Renal pelvis (tissue), 4 donors: ENCODE measurements around the gene BICD1. TPM values are rescaled to one million over a fixed set of nuclear protein-coding genes. Genes with fewer than 3 reads are reported as not detected.
"Not testable (repeated sequence)": the region's sequence is repeated elsewhere in the genome, so short reads cannot be mapped to it uniquely, and the experiment has no call there.

Experiments used
- DNase-seq: peaks from one replicate; pipeline ENCODE4 v3.0.0-alpha.2; 2013
- polyA plus RNA-seq, 3 donors: library from polyadenylated mRNA; unstranded; fragments of 120-200 nt; gene quantifications; one replicate each; pipeline ENCODE4 v1.2.1, GENCODE V29; 2013; ENCODE audit not compliant: insufficient read length in 3 of 3

BICD1 gene
- polyA plus RNA-seq, 3 donors, result 20.2 to 22.4 (median 22.0) TPM

DNA sequence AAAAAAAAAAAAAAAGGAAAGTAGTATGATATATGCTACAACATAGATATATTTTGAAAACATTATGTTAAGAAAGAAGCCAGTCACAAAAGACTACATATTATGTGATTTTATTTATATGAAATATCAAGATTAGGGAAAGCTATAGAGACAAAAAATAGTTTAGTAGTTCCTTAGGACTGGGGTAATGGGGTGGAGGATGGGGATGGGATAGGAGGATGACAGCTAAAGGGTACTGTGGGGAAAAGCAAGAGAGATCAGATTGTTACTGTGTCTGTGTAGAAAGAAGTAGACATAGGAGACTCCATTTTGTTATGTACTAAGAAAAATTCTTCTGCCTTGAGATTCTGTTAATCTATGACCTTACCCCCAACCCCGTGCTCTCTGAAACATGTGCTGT lies 7.4 kb upstream of the BICD1 start:
- not testable (repeated sequence) for DNase-seq

DNA sequence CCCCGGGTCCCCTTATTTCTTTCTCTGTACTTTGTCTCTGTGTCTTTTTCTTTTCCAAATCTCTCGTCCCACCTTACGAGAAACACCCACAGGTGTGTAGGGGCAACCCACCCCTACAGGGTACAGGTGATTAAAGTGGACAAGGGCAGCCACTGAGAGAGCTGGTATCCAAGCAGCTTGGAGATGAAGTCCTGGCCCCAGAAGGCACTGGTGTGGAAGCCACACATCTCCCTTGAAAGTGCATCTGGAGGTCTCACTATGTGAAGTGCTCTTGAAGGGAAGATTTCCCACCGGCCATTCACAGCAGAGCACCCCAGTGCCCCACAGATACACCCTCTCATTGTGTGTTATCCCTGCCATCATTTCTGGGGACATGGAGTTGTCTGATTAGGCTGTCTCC lies 6.3 kb upstream of the BICD1 start:
- no peak for DNase-seq

DNA sequence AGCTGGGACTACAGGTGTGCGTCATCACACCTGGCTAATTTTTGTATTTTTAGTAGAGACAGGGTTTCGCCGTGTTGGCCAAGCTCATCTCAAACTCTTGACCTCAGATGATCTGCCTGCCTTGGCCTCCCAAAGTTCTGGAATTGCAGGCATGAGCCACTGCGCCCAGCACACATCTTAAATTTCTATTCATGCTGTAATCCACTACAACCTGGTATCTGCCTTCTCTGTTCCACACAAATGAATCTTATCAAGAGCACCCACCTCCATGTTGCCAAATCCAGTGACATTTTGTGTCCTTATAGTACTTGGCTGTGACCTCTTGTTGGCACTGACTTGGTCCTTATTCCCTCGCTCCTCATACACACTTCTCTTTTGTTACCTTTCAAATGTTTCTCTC lies 5.8 kb upstream of the BICD1 start:
- DNase-seq, result no peak

DNA sequence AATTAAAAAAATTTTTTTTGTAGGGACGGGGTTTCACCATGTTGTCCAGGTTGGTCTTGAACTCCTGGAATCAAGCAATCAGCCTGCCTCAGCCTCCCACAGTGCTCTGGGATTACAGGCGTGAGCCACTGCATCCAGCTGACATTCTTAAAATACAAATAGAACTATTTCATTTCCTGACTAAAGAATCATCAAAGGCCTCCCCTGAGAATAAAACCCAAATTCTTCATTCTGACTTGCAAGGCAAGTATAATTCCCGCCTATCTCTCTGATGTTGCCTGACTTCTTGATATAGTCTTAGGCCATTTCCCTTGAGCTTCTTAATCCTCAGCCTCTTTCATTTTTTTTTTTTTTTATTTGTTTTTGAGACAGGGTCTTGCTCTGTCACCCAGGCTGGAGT lies 4.4 kb upstream of the BICD1 start:
- DNase-seq, result no peak

DNA sequence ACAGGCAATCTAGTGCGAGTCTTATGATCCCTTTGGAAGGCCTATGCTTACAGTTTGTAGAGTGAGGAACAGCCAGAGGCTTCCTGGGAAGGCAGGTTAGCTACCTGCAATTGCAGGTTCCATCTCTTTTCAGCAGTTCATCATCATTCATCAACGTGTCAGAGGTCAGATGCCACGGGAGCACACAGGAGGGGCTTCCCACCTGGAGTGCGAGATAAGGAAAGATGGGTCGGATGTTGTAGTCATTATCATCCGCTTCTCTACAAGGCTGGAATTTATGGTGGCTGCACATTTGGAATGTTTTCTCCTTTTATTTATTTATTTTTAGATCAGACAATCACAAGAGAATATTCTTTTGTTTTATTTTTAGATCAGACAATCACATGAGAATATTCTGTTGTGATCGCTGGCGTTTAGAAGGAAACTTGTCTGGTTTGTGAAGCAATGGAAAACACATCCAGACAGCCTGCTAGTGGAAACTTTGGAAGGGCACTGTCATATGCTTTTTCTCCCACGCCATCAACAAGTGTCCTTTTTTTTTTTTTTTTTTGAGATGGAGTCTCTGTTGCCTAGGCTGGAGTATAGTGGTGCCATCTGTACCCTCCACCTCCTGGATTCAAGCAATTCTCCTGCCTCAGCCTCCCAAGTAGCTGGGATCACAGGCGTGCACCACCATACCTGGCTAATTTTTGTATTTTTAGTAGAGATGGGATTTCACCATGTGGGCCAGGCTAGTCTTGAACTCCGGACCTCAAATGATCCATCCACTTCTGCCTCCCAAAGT lies 1.9 kb upstream of the BICD1 start:
- DNase-seq, result no peak

DNA sequence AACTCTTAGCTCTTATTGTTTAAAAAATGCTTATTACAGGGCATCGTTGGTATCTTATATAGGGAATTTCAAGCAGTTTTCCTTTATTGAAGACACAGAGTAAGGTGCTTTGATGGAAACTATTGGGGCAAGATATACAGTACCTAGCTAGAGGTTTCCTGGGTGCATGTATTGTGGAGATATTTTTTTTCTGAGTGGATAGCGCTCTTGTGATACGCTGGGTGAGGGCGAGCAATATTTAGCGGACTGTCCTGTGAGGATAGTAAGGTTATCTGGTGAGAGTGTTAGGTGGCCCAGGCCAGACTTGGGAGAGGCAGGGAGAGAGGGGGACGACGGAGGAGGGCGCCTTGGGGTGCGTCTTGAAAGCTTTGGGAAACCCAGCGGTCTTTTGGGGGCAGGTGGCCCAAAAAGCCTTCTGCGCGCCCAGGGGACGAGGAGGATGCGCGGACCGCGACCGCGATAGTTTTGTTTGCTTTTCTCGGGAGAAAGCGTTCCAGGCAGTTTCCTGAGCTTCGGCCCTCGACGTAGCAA lies 596 bp upstream of the BICD1 start:
- no peak for DNase-seq

DNA sequence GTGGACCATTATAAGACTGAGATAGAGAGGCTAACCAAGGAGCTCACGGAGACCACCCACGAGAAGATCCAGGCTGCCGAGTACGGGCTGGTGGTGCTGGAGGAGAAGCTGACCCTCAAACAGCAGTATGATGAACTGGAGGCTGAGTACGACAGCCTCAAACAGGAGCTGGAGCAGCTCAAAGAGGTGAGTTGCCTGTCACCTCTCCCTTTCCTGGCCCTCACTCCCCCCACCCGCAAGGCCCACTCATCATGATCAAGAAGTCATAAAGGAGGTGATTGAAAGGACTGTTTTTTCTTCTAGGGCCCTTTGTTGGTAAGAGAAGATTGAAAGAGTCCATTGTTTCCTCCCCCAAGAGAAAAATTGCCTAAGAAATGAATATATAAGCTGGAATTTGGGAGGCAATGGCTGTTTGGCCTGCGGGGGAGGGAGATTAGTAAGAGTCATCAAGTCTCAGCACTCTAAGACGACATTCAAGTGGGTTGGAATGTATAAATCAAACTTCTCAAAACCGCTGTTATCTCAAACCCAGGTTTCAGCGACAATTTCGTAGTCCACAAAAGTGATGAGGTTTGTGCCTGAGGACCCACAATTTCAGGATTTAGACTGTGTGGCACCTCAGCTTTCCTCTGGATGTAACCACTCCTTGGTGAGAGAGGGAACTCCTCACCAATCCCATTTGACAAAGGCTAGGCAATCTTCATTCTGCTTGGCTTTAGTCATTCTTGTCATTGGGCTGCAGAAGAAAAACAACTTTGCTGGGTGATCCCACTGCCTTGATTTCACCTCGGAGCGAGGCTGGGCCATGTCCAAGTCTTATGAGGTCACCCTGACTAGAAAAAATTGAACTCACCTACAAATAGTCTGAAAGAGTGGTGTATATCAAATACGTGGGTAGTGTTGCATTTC lies 966 bp downstream of the BICD1 start:
- peak; percentile 36 for DNase-seq

DNA sequence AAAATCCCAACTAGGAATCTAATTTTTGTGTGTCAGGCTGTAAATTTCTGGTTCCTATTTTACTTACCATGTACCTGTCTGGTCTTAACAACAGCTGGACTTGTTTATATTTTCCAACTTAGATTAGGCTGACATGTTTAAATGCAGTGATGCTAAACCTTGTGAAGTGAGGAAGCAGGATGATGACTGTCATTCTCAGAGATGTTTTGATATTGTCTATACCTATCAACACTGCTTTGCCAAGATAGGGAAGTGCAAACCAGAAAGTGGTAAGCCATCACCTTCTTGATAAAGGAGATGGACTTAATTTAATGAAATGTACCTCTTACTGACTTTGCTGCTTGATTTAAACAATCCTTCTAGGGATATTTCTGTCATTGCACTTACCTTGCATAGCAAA lies 2.1 kb downstream of the BICD1 start:
- DNase-seq, result no peak

DNA sequence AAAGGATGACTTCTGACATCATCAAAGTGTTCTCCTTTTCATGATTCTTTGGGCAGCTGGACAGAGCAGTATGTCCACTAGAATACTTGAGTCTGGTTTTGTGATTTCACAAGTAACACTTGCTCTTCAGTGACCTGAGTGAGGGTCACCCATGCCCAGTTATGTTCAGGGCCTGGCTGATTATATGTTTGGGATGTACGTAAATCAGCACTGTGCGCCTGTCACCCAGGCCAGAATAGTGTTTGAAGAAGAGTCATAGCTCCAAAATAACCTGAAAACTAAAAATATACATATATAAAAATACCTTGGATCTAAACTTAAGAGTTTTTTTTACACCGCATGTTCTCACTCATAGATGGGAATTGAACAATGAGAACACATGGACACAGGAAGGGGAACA lies 3.8 kb downstream of the BICD1 start:
- DNase-seq, result no peak

DNA sequence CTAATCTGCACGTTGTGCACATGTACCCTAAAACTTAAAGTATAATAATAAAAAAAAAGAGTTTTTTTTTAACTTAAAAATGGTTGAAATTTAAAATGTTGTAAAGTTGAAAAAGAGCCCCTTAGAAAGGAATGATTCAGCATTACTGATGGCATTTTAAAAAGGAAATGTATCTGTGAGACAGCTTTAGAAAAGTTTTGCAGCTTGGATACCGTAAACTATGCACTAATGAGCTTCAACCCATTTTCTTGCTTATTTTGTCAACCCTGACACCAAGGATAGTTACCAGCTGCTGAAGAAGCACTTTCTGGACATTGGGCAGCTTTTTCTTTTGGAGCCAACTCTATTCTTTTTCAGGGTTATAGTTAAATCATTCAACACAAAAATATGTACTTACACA lies 4.3 kb downstream of the BICD1 start:
- no peak for DNase-seq

DNA sequence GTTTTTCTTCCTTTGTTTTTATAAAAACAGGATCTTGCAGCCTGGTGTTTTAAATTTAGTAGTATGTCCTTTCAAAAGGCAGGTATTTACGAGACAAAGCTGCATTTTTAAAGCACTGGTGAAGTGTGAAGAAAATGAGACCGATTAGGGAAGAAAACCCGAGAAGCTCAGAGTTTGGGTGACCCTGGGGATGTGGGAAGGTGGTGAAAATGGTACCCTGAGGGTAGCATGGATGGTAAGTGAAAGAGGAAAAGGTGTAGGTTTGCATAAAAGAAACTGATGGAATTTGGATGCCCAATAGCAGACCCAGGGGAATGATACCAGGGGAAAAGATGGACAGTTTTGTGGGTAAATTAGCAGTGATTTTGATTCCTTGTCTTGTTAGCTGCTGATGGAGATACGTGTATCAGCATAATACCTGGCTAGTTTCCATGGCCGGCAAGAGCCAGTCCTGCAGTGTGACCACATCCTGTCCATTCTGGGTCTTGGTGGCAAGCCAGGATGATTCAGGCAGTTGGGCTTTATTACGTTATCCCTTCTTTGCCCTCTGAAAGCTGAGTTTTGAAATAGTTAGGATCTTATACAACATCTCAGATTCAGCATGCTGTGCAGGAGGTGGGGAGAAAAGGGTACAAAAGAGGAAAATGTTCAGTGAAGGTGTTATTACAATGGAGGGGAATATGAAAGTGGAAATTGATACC lies 8.9 kb downstream of the BICD1 start:
- no peak for DNase-seq

DNA sequence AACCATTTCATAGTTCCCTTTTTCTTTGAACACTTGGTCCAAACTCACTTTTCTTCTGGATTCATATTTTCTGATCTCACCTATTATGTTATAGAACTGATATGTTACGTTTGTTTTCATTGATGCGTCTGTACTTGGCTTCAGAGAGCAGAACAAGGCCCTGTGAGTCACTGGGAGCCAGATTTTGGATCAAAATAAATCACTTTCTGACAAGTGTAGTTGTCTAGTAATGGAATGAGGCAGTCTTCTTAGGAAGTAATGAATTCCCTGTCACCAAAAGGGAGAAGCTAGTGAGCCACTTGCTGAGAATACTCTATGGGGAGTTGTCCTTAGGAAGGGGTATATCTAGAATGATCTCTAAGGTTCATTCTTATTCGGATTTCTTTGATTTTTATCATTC lies 10.2 kb downstream of the BICD1 start:
- DNase-seq, result no peak

DNA sequence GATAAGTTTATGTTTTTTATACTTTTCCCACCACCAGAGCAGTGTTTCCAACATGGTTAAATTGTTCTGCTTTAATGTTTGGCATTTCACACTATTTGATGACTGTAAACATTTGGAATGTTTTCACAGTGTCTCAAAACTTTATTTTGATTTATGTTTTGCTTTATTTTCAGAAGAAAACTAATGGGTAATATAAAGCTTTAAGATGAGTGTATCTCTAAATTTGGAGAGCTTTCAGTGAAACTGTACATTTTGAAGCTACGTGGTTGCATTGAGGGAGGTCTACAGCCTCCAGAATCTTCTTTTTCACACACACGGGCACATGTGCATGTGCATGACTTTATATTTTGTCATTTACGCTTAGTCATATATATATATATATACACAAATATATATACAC lies 10.7 kb downstream of the BICD1 start:
- no peak for DNase-seq

DNA sequence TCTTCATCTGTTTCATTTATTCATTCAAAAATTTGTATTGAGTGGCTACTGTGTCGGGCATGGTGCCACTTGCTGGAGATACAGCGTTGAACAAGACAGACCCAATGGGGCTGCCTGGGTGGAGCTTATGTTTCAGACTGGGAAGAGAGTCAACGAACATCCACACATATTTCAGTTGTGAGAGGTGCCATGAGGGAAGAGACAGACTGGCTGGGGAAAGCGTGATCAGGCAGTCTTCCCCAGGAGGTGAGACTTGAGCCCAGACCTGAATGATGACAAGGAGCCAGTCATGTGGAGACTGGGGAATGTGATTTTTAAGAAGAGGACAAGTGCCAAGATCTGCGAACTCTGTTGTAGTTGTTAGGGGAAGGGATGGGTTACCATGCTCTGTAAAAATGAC lies 12.2 kb downstream of the BICD1 start:
- DNase-seq, result no peak

DNA sequence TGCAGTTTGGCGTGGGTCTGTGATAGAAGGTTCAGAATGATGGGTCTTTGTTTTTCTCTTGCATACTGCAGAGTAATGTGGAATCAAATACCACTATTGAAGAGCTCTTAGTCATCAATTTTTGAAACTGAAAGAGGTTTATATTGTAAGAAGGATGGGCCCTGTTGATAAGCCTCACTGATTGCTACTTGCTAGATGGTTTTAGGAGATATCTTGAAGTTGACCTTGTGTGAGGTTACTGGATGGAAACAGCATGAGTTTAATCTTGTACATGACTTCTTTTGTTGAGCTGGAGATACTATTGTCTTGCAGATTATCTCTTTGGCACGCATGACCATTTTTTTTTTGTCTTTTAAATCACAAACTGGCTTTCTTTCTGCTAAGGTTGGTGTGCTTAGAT lies 13.8 kb downstream of the BICD1 start:
- DNase-seq, result no peak

DNA sequence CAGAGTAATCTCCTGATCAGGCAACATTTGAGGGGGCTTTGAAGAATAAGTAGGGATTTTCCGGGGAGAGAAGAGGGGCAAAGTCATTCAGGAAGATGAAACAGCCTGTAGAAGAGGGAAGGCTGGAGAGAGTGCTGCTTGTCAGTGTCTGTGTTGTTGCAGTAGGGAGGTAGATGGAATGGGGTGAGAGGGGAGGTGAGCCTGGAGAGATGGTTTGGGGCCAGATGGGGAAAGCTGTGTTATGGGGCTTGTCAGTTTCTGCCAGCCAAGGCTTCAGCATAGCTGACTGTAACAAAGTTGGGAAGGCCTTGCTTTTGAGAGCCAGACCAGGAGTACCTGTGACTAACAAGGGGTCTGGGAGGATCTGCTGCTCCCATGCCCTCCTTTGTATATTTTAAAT lies 18.0 kb downstream of the BICD1 start:
- DNase-seq, result no peak

DNA sequence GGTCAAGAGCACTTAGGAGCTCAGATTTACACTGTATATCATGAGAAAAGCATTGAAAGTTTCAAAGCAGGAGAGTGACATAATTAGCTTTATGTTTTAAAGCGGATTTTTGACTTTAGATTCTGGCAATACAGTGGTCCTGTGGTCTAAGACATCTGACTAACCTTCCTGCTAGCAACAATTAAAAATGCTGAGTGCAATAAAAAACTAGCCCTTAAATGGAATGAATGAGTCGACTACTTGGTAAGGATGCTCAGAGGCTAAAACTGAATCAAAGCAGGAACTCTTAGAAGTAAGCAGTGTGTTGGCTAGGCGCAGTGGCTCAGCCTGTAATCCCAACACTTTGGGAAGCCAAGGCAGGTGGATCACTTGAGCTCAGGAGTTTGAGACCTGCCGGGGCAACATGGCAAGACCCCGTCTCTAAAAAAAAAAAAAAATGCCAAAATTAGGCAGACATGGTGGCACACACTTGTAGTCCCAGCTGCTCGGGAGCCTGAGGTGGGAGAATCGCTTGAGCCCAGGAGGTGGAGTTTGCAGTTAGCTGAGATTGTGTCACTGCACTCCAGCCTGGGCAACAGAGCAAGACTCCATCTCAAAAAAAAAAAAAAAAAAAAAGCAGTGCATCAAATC lies 18.9 kb downstream of the BICD1 start:
- DNase-seq, result no peak

DNA sequence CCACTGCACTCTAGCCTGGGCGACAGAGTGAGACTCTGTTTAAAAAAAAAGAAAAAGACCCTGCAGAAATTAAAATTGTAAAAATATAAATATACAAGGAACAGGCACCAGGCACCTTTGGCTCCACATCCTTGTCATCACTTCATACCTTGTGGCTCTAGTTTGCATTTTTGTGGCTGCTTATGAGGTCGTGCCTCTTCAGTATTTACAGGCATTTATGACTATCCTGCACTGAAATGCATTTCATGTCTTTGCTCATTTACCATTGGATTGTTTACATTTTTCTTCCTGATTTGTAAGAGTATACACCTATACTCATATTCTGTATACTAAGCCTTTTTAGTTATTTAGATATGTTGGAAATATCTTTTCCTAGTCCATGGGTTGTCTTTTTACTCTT lies 20.1 kb downstream of the BICD1 start:
- DNase-seq, result no peak

DNA sequence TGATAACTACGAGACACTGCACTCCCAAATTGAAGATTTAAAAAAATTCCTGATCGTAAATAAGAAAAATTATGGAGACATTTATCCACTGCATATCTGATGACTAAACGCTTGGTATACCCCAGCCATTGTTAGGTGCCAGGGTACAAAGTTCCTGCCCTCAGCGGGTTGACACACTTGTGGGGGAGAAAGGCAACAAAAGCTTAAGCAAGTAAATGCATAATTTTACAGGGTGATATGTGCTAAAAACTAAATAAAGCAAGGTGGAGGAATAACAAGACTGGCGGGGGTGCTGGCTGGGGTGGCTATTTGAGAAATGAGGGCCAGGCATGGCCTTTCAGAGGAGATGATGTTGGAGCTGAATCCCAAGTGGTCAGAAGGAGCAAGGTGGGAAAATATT lies 25.0 kb downstream of the BICD1 start:
- DNase-seq, result no peak

DNA sequence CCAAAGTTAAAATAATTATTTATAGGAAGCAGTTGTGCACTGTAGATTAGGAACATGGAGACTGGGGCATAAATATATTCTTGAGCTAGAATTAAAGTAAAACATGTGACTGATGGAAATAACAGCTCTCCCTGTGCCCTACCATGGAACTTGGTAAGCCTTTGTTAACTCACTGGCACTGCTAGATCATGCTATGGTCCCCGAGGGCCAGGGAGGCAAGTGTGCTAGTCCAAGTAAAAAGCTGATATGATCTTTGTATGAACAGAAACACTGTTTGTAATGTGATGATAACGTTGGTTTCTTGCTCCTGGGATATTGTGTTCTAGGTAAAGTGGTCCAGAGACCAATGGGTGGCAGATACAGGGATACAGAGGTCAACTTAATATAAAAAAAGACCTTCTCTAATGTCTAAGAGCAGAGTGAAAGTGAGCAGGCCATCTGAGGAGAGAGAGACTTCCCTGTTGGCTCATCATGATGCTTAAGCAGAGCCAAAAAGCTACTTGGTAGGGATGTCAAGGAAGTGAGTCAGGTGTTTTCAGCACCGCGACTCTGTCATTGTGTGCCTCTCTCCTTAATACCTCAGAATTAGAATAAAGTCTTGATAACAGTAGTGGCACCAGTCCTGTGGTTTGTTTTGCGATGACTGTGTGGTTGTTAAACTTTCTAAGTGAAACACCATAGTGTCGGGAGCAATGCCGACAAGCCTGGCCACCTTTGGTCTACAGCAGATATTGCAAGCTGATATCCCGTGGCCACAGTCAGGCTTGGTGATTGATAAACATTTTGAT lies 27.6 kb downstream of the BICD1 start:
- no peak for DNase-seq

DNA sequence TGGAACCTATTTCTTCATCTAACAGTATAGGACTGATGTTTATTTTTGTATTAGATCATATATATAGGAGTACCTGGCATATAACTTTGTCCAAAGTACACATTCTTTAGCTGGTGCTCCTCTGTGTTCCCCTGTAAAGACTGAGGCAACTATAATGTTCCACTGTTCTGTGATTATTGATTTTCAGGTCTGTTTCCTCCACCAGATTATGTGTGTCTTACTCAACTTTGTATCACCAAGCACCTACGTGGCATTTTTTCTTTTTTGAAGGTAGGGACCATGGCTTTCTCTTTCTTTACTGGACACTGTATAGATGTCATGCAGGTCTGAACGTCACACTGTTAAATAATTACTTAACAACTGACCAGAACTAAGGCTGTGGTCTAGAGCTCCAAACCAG lies 29.3 kb downstream of the BICD1 start:
- DNase-seq, result no peak
